H1 (cell line): ENCODE measurements around the gene NAA60. TPM values are rescaled to one million over a fixed set of nuclear protein-coding genes. Genes with fewer than 3 reads are reported as not detected.

Experiments
- CTCF ChIA-PET: fragments of 300-600 bp; sonication (Branson Sonifier 250); formaldehyde crosslinking; loops from one replicate; lab custom pipeline; 2021; ENCODE audit not compliant: partially characterized antibody; lab: Charles Lee
- POLR2A ChIA-PET: fragments of 300-600 bp; sonication (Branson Sonifier 250); formaldehyde crosslinking; loops from one replicate; lab custom pipeline; 2021; ENCODE audit warnings: inconsistent platforms; ENCODE audit not compliant: partially characterized antibody; lab: Charles Lee
- DNase-seq, 2 experiments: peaks; one replicate each; pipeline versions ENCODE4 v3.0.0 to v3.0.0-alpha.2; 2010 to 2022; ENCODE audit warnings: low spot score in 2 of 2, low read depth in 1 of 2, mixed read lengths in 1 of 2
- FAIRE-seq: peaks from 2 replicates; lab custom pipeline; 2011; peaks lifted over from hg19 to GRCh38; lab: Jason Lieb, UNC
- H2AFZ ChIP-seq: 2 replicates; pipeline ENCODE4 v1.8.1; 2012; ENCODE audit warnings: low read length, inconsistent platforms
- H2AK5ac ChIP-seq: 2 replicates; pipeline ENCODE4 v1.6.1; 2013; ENCODE audit warnings: low read depth, low read length
- H2BK120ac ChIP-seq: replicated peaks from 2 replicates; pipeline ENCODE3; 2013; ENCODE audit warnings: low read depth, low read length, inconsistent platforms
- H2BK12ac ChIP-seq: 2 replicates; pipeline ENCODE4 v1.6.1; 2013; ENCODE audit warnings: low read depth, low read length
- H2BK15ac ChIP-seq: 2 replicates; pipeline ENCODE4 v1.6.1; 2013; ENCODE audit warnings: low read length
- H2BK20ac ChIP-seq: 2 replicates; pipeline ENCODE4 v1.6.1; 2013; ENCODE audit warnings: low read length
- H2BK5ac ChIP-seq: 2 replicates; pipeline ENCODE4 v1.6.1; 2013; ENCODE audit warnings: low read depth, low read length
- H3K14ac ChIP-seq: 2 replicates; pipeline ENCODE4 v1.6.1; 2013; ENCODE audit warnings: inconsistent platforms; ENCODE audit not compliant: insufficient read length
- H3K18ac ChIP-seq: 2 replicates; pipeline ENCODE4 v1.6.1; 2013; ENCODE audit warnings: low read length; ENCODE audit errors: extremely low read depth
- H3K23ac ChIP-seq: 2 replicates; pipeline ENCODE4 v1.6.1; 2013; ENCODE audit warnings: inconsistent platforms; ENCODE audit not compliant: insufficient read length
- H3K23me2 ChIP-seq: 2 replicates; pipeline ENCODE4 v1.6.1; 2013; ENCODE audit warnings: low read depth, low read length
- H3K27ac ChIP-seq: 2 replicates; pipeline ENCODE4 v1.6.1; 2011; ENCODE audit warnings: low read depth, low read length, inconsistent platforms
- H3K27me3 ChIP-seq, 4 experiments: replicated peaks in 1 of 4; 1 replicate in 1 of 4; 2 replicates in 3 of 4; pipeline versions ENCODE4 v1.6.1 to v1.8.1; 2011 to 2013; ENCODE audit warnings: low read length in 3 of 4, mild to moderate bottlenecking in 3 of 4, inconsistent platforms in 2 of 4, mixed read lengths in 2 of 4, moderate library complexity in 1 of 4; ENCODE audit not compliant: control insufficient read depth in 3 of 4, insufficient read depth in 3 of 4; ENCODE audit errors: extremely low read depth in 1 of 4
- H3K36me3 ChIP-seq, 4 experiments: 2 replicates each; pipeline versions ENCODE4 v1.6.1 to v1.8.1; 2011 to 2013; ENCODE audit warnings: mild to moderate bottlenecking in 4 of 4, low read length in 3 of 4, moderate library complexity in 2 of 4, control low read depth in 1 of 4, inconsistent platforms in 1 of 4; ENCODE audit not compliant: insufficient read depth in 4 of 4, control insufficient read depth in 2 of 4
- H3K4ac ChIP-seq: replicated peaks from 2 replicates; pipeline ENCODE3; 2013; ENCODE audit warnings: low read length, low read depth, mixed read lengths, inconsistent platforms; ENCODE audit not compliant: insufficient read length
- H3K4me1 ChIP-seq, 4 experiments: replicated peaks in 1 of 4; 1 replicate in 1 of 4; 2 replicates in 3 of 4; pipeline versions ENCODE4 v1.6.1 to v1.8.1; 2011 to 2013; ENCODE audit warnings: low read length in 3 of 4, inconsistent platforms in 2 of 4, mixed read lengths in 1 of 4; ENCODE audit not compliant: insufficient read depth in 4 of 4, control insufficient read depth in 3 of 4
- H3K4me2 ChIP-seq, 2 experiments: 2 replicates each; pipeline versions ENCODE4 v1.6.1 to v1.8.1; 2011 to 2013; ENCODE audit warnings: low read depth in 2 of 2, low read length in 2 of 2, control low read depth in 1 of 2, inconsistent platforms in 1 of 2, mild to moderate bottlenecking in 1 of 2; ENCODE audit not compliant: insufficient read depth in 1 of 2
- H3K4me3 ChIP-seq, 4 experiments: fragments of 200-600, 300-600 bp in 1 of 4; sonication (generic), shearing (Covaris generic), sonication (Bioruptor Twin) in 1 of 4; 2 replicates each; pipeline versions ENCODE4 v1.5.1 to v1.8.1; 2011 to 2016; ENCODE audit warnings: low read length in 4 of 4, low read depth in 3 of 4, control low read depth in 2 of 4, inconsistent platforms in 2 of 4, mild to moderate bottlenecking in 2 of 4, mixed read lengths in 1 of 4, moderate library complexity in 1 of 4; ENCODE audit not compliant: insufficient read depth in 2 of 4; ENCODE audit errors: extremely low read depth in 1 of 4
- H3K56ac ChIP-seq: replicated peaks from 2 replicates; pipeline ENCODE3; 2013; ENCODE audit warnings: low read depth, mild to moderate bottlenecking, mixed read lengths, low read length, inconsistent platforms; ENCODE audit not compliant: insufficient read length
- H3K79me1 ChIP-seq: 2 replicates; pipeline ENCODE4 v1.6.1; 2013; ENCODE audit warnings: low read depth, low read length, control low read depth
- H3K79me2 ChIP-seq, 2 experiments: 2 replicates each; pipeline versions ENCODE4 v1.6.1 to v1.8.1; 2012 to 2013; ENCODE audit warnings: low read length in 2 of 2, mild to moderate bottlenecking in 2 of 2, inconsistent platforms in 1 of 2; ENCODE audit not compliant: insufficient read depth in 2 of 2, control insufficient read depth in 1 of 2
- H3K9ac ChIP-seq, 4 experiments: replicated peaks in 1 of 4; 1 replicate in 1 of 4; 2 replicates in 3 of 4; pipeline versions ENCODE4 v1.6.1 to v1.8.1; 2011 to 2013; ENCODE audit warnings: low read depth in 3 of 4, low read length in 3 of 4, control low read depth in 2 of 4, mild to moderate bottlenecking in 2 of 4, moderate library complexity in 2 of 4, inconsistent platforms in 1 of 4; ENCODE audit errors: extremely low read depth in 1 of 4
- H3K9me3 ChIP-seq, 2 experiments: 2 replicates each; pipeline versions ENCODE4 v1.6.1 to v1.8.1; 2012 to 2013; ENCODE audit warnings: mild to moderate bottlenecking in 2 of 2, moderate library complexity in 2 of 2, control low read depth in 1 of 2, inconsistent platforms in 1 of 2, low read depth in 1 of 2, low read length in 1 of 2, mixed read lengths in 1 of 2; ENCODE audit not compliant: insufficient read depth in 2 of 2
- H4K20me1 ChIP-seq, 2 experiments: replicated peaks in 1 of 2; 2 replicates each; pipeline versions ENCODE3 to v1.8.1; 2011 to 2013; ENCODE audit warnings: inconsistent platforms in 2 of 2, low read length in 2 of 2, mild to moderate bottlenecking in 1 of 2; ENCODE audit not compliant: insufficient read depth in 2 of 2, control insufficient read depth in 1 of 2
- H4K5ac ChIP-seq: 2 replicates; pipeline ENCODE4 v1.6.1; 2013; ENCODE audit warnings: low read length, low read depth, mixed read lengths, inconsistent platforms; ENCODE audit not compliant: insufficient read length
- H4K8ac ChIP-seq: 2 replicates; pipeline ENCODE4 v1.8.0; 2013; ENCODE audit warnings: mild to moderate bottlenecking, moderate library complexity, low read length, inconsistent platforms; ENCODE audit not compliant: insufficient read depth; ENCODE audit errors: extremely low read depth
- H4K91ac ChIP-seq: replicated peaks from 2 replicates; pipeline ENCODE3; 2013; ENCODE audit warnings: low read length, mixed read lengths, inconsistent platforms; ENCODE audit not compliant: insufficient read length
- TAF7 ChIP-seq: optimal IDR thresholded peaks from 2 replicates; pipeline ENCODE3; 2011; ENCODE audit warnings: low read depth, mild to moderate bottlenecking, inconsistent platforms, low read length, moderate library complexity, borderline replicate concordance
- ZNF274 ChIP-seq: IDR thresholded peaks from 2 replicates; pipeline ENCODE4 v1.7.0; 2012; ENCODE audit warnings: low read length, borderline replicate concordance; ENCODE audit errors: extremely low read depth
- WGBS, 2 experiments: shearing (Covaris generic) in 1 of 2; methylation state at CpG; one replicate each; pipeline versions ENCODE4 v1.1.6 to v1.1.7; 2013 to 2015; ENCODE audit warnings: low lambda C conversion rate in 2 of 2, mixed read lengths in 2 of 2, inconsistent platforms in 1 of 2, low coverage in 1 of 2, missing lambda C conversion rate in 1 of 2; ENCODE audit not compliant: insufficient replicate concordance in 2 of 2, insufficient coverage in 1 of 2, insufficient read length in 1 of 2; ENCODE audit errors: extremely low coverage in 1 of 2, missing lambda C conversion rate in 1 of 2; 5-methylcytosine and 5-hydroxymethylcytosine counted together
- polyA plus RNA-seq, 7 experiments: library from polyadenylated mRNA; depleted of rRNA in 3 of 7; stranded (reverse) in 5 of 7; unstranded in 2 of 7; fragments of >200 nt in 5 of 7; fragments of 200-250 nt in 2 of 7; gene quantifications; 1 replicate in 5 of 7; 2 replicates in 1 of 7; 4 replicates in 1 of 7; pipeline versions ENCODE4 v1.2.1 to v1.2.3, GENCODE V29; 2011 to 2013; ENCODE audit warnings: missing spikeins in 2 of 7, mixed read lengths in 2 of 7
- total RNA-seq: library from RNA; stranded (reverse); fragmentation: NEBNext Ultra II Directional; extraction: Animal tissue kit (Norgen Biotek cat#: 25700); gene quantifications from 2 replicates; pipeline ENCODE4 v1.2.1, GENCODE V29; 2021
- TF ChIP-seq, protein P1 (sequence below), 3 experiments: IDR thresholded peaks; 1 replicate in 2 of 3; 2 replicates in 1 of 3; pipeline versions ENCODE4 v1.5.1 to v1.6.1; 2011; ENCODE audit warnings: low read length in 3 of 3, mild to moderate bottlenecking in 3 of 3, inconsistent platforms in 2 of 3, low read depth in 1 of 3, moderate library complexity in 1 of 3; ENCODE audit not compliant: insufficient read depth in 1 of 3; ENCODE audit errors: control extremely low read depth in 1 of 3

Gene NAA60
- total and polyA plus RNA-seq, 2 of the 8 experiments (the other 6 are each of a cell fraction or from before 2014, with no cell fraction given), result 34.1 to 47.6 TPM

DNA sequence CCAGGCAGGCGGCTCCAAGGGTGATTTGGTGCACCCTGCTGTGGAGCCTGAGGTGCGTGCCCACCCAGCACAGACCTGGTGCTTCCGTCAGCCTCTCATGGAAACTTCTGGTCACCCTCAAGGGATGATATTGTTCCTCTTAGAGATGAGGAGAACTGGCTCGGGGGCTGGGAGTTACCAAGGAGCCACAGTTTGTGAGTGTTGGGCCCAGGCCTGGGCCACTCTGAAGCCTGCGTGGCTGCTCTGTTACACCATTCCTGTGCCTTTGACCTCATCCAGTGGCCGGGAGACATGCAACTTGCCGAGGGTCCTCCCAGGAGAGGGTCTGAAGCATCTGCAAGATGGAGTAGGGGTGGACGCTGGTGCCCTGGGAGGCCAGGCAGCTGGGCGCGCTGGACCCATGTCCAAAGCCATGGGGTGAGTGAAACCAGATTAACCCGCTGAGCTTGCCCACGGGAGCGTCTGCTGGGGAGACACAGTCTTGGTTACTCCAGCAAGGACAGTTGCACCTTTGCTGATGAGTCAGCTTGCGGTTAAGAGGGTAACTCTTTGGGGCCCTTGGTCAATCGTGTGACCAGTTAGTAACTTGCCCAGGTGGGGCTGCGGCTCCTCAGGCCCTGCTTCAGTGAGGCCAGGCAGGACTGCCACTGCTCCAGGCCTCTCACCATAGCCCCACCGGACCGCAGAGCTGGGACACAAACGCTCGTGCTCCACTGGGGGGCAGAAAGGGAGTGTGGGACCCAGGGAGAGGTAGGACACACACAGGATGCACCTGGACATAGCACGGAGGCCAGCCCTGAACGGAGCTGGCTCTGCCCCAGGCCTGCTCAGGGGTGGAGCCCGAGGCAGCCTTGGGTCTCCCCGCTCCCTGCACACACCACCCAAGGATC is 44.3 kb downstream of the NAA60 start:
- Histone ChIP-seq H4K91ac (no peak overlapping the region), H3K9me3 (no peaks in the 10 kb centered on the region), H2BK12ac (no peak overlapping the region), H4K5ac (no peak overlapping the region), H3K23ac (no peak overlapping the region), H3K23me2 (no peaks in the 10 kb centered on the region), H3K4me1 (no peaks in the 10 kb centered on the region), H4K20me1 (peaks cover 2 to 13% of the 10 kb centered on the region in 2 experiments), H3K18ac (no peak overlapping the region), H2AFZ (no peak overlapping the region), H3K4me2 (no peak overlapping the region), H3K36me3 (peaks cover 3 to 21% (median 15%) of the 10 kb centered on the region in 4 experiments; a peak in 5 of 8 replicates), H2BK5ac (no peak overlapping the region), H3K27ac (no peak overlapping the region), H3K4me3 (no peak overlapping the region), H3K56ac (no peak overlapping the region), H3K27me3 (no peaks in the 10 kb centered on the region), H3K14ac (no peak overlapping the region), H2BK15ac (no peak overlapping the region), H3K79me2 (no peaks in the 10 kb centered on the region), H4K8ac (no peak overlapping the region), H3K79me1 (peaks cover under 1% of the 10 kb centered on the region; the same call in 1 of the 2 replicates), H2BK20ac (no peak overlapping the region), H3K4ac (no peak overlapping the region), H2AK5ac (no peak overlapping the region), H2BK120ac (no peak overlapping the region), H3K9ac (no peak overlapping the region)
- TF ChIP-seq ZNF274 (no peak), TAF7 (no peak)
- TF ChIP-seq, protein P1, sequence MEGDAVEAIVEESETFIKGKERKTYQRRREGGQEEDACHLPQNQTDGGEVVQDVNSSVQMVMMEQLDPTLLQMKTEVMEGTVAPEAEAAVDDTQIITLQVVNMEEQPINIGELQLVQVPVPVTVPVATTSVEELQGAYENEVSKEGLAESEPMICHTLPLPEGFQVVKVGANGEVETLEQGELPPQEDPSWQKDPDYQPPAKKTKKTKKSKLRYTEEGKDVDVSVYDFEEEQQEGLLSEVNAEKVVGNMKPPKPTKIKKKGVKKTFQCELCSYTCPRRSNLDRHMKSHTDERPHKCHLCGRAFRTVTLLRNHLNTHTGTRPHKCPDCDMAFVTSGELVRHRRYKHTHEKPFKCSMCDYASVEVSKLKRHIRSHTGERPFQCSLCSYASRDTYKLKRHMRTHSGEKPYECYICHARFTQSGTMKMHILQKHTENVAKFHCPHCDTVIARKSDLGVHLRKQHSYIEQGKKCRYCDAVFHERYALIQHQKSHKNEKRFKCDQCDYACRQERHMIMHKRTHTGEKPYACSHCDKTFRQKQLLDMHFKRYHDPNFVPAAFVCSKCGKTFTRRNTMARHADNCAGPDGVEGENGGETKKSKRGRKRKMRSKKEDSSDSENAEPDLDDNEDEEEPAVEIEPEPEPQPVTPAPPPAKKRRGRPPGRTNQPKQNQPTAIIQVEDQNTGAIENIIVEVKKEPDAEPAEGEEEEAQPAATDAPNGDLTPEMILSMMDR (IDR thresholded peaks at IDR 0.05; ENCODE audit: control extremely low read depth in 1 of 3, insufficient read depth in 1 of 3, low read depth in 1 of 3, low read length in 3 of 3), result peak; percentile 0 to 39 (median 10)
- CTCF ChIA-PET, result interaction anchor here (1.1 to 6.7 kb wide), 2 partner anchors 9 to 177 kb away, joined by 5 to 27 read pairs; partner anchors contain the start of gene C16orf90
- DNase-seq, result no peak
- WGBS, 2 experiments, result 86% methylated on average over 22 of the region's 24 CpGs; no CpG with 5 or more reads in 1 of the 2 experiments
- POLR2A ChIA-PET, result interaction anchor here (0.6 kb wide), 1 partner anchor 50 kb away, joined by 3 read pairs; no protein-coding TSS in a partner anchor
- no peak for FAIRE-seq
